Effector CD4-positive, alpha-beta T cell (primary cell): ENCODE measurements around the gene GRAMD1A.
A peak's percentile ranks its signal among the peaks of the same experiment; 100 is the strongest.
"Not testable (repeated sequence)": the region's sequence is repeated elsewhere in the genome, so short reads cannot be mapped to it uniquely, and the experiment has no call there.

Experiments
- DNase-seq: peaks from one replicate; pipeline ENCODE4 v3.0.0-alpha.2; 2020

GRAMD1A gene

GRCh38 chr19:35004517-35005255 lies 4.6 kb downstream of the GRAMD1A start:
- no peak for DNase-seq

DNA sequence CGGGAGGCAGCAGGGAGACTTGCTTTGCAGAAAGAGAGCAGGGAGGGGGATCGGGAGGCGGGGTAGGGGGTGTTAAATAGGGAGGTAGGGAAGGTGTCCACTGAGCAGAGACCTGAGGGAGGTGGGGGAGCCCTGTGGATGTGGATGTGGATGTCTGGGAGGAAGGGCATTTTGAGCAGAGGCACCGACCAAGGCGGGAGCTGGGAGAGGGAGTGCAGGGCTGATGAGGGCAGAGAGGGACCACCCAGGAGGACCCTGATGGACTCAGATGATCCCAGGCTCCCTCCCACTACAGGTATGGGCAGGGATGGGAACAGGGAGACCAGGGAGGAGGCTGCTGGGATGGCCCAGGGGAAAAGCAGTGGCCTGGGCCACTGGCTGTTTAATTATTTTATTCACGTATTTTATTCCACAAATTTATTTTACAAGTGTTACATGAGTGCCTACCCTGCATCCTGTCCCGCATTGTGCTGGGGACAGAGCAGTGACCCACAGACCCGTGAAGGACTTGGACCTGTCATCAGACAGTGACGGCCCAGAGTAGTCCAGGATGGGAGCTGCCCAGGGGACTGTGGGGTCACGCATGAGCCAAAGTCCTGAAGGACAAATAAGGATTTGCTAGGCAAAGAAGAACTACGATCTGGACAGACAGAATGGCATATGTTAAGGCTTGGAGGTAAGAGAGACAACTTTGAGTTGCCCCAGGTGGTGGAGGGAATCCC lies 5.3 kb downstream of the GRAMD1A start:
- no peak for DNase-seq

- not testable (repeated sequence) for DNase-seq
Measured at GRCh38 chr19:35006007-35006341, 5.9 kb downstream of the GRAMD1A start.

DNA sequence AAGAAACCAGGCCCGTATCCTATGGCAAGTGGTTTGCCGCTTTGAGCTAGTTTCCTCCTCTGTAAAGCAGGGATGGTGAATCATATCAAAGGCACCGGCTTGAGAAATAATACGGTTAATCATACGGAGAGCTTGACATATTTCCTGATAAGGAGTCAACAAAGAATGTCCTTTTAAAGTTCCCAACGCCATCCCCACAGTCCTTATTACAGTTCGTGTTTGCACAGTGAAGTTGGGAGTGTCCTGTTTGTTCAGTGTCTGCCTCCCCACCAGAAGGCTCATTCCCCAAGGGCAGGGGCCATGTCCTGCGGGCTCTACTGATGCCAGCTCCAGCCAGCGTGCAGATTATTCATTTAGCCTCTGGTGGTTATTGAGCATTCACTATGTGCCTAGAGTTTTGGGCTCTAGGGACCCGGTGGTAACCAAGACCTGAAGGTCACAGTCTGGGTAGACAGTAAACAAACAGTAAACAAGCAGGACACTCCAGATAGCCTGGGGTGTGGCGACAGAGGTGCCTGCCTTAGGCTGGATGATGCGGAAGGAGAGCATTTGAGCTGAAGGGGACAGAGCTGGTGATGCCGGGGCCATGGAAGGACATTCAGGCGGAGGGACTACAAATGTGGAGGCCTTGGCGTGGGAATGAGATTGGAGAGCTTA lies 6.3 kb downstream of the GRAMD1A start:
- DNase-seq = no peak

DNA sequence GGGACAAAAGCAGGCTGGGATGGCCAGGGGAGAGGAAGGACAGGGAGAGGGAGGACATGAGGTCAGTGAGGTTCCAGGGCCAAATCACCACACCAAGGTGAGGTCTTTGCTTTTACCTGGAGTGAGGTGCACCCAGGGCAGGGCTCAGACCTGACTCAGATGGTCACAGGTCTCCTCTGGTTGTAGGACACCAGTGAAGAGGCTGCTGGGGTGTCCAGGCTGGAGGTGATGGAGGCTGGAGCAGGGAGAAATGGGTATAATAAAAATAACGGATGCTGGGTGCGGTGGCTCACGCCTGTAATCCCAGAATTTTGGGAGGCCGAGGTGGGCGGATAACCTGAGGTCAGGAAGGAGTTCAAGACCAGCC lies 6.9 kb downstream of the GRAMD1A start:
- DNase-seq = no peak

- DNase-seq = not testable (repeated sequence)
Measured at GRCh38 chr19:35007427-35007826, 7.3 kb downstream of the GRAMD1A start.

GRCh38 chr19:35008891-35009341 lies 8.8 kb downstream of the GRAMD1A start:
- no peak for DNase-seq

- DNase-seq = no peak
Measured at GRCh38 chr19:35009424-35010415, 9.6 kb downstream of the GRAMD1A start.

DNA sequence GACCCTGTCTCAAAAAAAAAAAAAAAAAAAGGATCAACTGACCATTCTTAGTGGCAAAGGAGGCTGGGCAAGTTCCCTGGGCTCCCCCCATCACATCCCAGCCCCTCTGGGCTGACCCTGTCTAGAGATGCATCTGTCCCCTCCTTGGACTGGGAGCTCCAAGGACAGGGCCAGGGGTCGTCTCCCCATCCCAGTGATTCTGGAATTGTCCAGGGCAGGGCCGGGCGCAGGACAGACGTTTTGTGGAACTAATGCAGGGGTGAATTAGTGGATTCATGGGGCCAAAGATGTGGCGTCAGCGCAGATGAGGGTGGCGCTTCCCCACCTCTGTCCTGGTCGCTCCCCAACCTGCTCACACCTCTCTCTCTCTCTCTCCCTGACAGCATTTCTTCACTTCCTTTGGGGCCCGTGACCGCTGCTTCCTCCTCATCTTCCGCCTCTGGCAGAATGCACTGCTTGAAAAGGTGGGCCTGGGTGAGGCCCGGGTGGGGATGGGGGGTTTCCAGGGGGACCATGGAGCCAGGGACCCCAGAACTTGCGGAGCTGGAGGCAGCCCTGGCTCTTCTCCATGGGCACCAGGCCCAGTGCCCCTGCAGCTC lies 11.1 kb downstream of the GRAMD1A start:
- DNase-seq = no peak

GRCh38 chr19:35011737-35012682 lies 11.9 kb downstream of the GRAMD1A start:
- DNase-seq = no peak

DNA sequence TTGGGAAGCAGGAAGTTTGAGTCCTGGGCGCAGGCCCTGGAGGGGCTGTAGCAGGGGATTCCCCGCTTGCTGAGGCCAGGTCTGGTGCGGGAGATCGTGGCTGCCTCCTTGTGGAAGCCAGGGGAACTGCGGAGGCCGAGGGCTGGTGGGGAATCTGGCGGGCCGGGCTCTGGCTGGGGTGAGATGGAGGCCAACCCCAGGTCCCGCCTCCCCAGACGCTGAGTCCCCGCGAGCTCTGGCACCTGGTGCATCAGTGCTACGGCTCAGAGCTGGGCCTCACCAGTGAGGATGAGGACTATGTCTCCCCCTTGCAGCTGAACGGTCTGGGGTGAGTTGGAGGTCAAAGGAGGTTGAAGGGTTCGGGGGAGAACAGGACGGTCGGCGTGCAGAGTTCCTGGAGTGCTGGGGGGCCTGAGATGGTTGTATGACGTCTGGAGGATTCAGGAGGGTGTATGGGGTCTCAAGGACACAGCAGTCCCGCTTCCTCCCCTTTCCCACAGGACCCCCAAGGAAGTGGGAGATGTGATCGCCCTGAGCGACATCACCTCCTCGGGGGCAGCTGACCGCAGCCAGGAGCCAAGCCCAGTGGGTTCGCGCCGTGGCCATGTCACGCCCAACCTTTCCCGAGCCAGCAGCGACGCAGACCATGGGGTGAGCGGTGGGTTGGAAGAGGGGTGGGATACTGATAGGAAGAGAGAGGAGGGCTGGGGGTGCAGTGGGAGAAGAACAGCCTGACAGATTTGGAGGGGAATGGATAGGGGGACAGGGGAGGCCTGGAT lies 13.1 kb downstream of the GRAMD1A start:
- DNase-seq = peak; percentile 77

GRCh38 chr19:35013820-35014754 lies 14.0 kb downstream of the GRAMD1A start:
- peak; percentile 59 for DNase-seq

- not testable (repeated sequence) for DNase-seq
Measured at GRCh38 chr19:35014774-35015173, 14.7 kb downstream of the GRAMD1A start.

DNA sequence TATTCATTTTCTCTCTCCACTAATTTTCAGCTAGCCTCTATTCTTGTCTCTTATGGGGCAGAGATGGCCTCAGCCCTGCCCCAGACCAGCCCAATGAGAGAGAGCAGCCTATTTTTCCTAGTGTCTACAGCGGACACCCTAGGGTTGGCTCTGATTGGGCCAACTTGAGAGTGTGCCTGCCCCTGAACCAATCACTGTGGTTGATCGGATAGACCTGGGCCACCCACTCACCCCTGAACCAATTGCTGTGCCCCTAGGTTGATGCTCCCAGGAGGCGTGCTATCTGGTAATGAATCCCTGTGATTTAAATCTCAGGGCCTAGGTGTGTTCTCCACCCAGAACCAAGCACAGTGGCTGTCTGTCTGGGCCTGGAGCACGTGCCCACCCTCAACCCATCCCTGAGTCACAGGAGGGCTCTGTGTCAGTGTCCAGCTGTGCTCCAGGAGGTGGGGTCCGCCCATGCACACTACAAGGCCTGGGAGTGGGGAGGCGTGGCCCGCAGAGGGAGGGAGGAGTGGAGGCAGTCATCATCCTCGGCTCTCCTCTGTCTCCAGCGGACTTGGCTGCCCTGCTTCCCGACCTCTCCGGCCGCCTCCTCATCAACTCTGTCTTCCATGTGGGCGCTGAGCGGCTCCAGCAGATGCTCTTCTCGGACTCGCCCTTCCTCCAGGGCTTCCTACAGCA lies 15.3 kb downstream of the GRAMD1A start:
- no peak for DNase-seq

DNA sequence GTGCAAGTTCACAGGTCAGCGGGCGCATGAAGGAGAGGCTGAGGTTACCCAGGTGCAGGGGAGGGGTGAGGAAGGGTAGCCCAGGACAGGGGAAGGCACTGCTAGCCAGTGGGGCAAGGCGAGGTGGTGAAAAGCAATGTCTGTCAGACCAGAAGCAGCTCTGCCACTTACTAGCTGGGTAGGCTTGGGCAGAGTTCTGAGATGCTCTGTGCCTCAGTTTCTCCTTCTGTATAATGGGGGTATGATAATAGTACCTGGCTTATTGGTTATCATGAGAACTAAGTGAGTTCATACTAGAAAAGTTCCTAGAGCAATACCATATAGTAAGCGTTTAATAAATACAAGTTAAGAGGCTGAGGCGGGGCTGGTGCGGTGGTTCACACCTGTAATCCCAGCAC lies 15.8 kb downstream of the GRAMD1A start:
- DNase-seq = no peak

DNA sequence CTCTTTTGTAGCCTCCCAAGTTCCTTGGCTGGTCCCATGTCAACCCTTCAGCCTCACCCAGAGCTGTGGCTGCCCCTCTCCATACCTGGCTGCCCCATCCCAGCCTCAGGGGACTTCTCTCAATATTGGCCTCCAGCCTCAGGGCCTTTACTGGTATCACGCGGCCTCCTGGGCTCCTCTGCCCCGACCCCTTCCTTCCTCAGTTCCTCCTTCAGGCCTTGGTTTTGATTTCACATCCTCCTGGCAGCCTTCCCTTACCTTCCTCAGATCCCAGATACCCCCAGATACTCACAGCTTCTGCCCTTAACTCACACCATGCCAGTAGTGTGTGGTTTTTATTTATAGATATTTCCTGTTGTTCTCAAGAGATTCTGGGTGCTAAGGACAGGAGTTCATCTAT lies 17.4 kb downstream of the GRAMD1A start:
- no peak for DNase-seq

DNA sequence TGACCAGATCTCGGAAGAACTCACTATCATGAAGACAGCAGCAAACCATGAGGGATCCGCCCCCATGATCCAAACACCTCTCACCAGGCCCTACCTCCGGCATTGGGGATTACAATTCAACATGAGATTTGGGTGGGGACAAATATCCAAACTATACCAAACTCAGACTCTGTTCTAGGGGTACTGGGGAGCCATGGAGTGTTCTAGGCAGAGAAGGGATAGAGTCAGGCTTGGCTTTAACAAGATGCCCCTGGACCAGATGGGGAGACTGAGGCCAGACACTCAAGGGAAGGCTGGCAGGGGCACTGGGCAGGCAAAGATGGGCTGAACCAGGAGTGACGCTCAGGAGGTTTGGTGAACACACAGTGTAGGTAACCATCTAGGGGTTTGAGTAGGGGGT lies 18.3 kb downstream of the GRAMD1A start:
- DNase-seq = no peak

- DNase-seq = no peak
Measured at GRCh38 chr19:35019144-35019543, 19.0 kb downstream of the GRAMD1A start.
